ENCODE data around the gene PRR16. TPM values are rescaled to one million over a fixed set of nuclear protein-coding genes. Genes with fewer than 3 reads are reported as not detected.

The PRR16 gene
- total and polyA plus RNA-seq, 7 donors = 1.6 to 5.9 (median 5.7) TPM

- WGBS, 2 donors = 54 to 76% methylated on average over 1 of the region's 1 CpG
These were observed 122.5 kb downstream of the PRR16 start for GRCh38 chr5:120586646-120587045.

GRCh38 chr5:120591911-120592310, 127.8 kb downstream of the PRR16 start:
- TF ChIP-seq POLR2AphosphoS5 (IDR thresholded peaks at IDR 0.05) = no peak
- TF ChIP-seq EP300 (IDR thresholded peaks at IDR 0.05) = no peak
- TF ChIP-seq CTCF (IDR thresholded peaks at IDR 0.05) = no peak
- no peak for TF ChIP-seq POLR2A (IDR thresholded peaks at IDR 0.05)
- no peaks in the 10 kb centered on the region for H3K36me3 ChIP-seq
- DNase-seq = no peak
- intact Hi-C loops (cut with DNase I) = no loop called here
- 66 to 70% methylated on average over 2 of the region's 2 CpGs for WGBS, 2 donors
- no peaks in the 10 kb centered on the region for H3K9me3 ChIP-seq
- H3K27me3 ChIP-seq = no peaks in the 10 kb centered on the region
- no peaks in the 10 kb centered on the region for H3K4me1 ChIP-seq
- no peak overlapping the region for H3K27ac ChIP-seq
- H3K4me3 ChIP-seq = no peak overlapping the region

More at GRCh38 chr5:120586646-120587045, 122.5 kb downstream of the PRR16 start:
- Histone ChIP-seq H3K9me3 (no peaks in the 10 kb centered on the region), H3K4me3 (no peak overlapping the region), H3K27me3 (no peaks in the 10 kb centered on the region), H3K27ac (no peak overlapping the region), H3K4me1 (no peaks in the 10 kb centered on the region), H3K36me3 (no peaks in the 10 kb centered on the region)
- DNase-seq = no peak
- TF ChIP-seq CTCF (IDR thresholded peaks at IDR 0.05) (no peak), POLR2A (IDR thresholded peaks at IDR 0.05) (no peak), EP300 (IDR thresholded peaks at IDR 0.05) (no peak)
- intact Hi-C loops (cut with DNase I) = no loop called here

GRCh38 chr5:120599576-120599975, 135.5 kb downstream of the PRR16 start:
- peaks cover 0 to 2% (median 0%) of the 10 kb centered on the region in 4 donors for H3K9me3 ChIP-seq
- intact Hi-C loops (cut with DNase I) = no loop called here
- 14 to 47% methylated on average over 2 of the region's 2 CpGs for WGBS, 2 donors
- no peaks in the 10 kb centered on the region for H3K36me3 ChIP-seq
- DNase-seq = no peak
- TF ChIP-seq POLR2AphosphoS5 (IDR thresholded peaks at IDR 0.05) (no peak), POLR2A (IDR thresholded peaks at IDR 0.05) (no peak), EP300 (IDR thresholded peaks at IDR 0.05) (no peak), CTCF (IDR thresholded peaks at IDR 0.05) (no peak)
- H3K27ac ChIP-seq = no peak overlapping the region
- no peaks in the 10 kb centered on the region for H3K27me3 ChIP-seq
- no peak overlapping the region for H3K4me3 ChIP-seq
- H3K4me1 ChIP-seq = no peaks in the 10 kb centered on the region

GRCh38 chr5:120600639-120601038, 136.5 kb downstream of the PRR16 start:
- Histone ChIP-seq H3K9me3 (peaks cover 0 to 2% (median 0%) of the 10 kb centered on the region in 4 donors), H3K27ac (no peak overlapping the region), H3K36me3 (no peaks in the 10 kb centered on the region), H3K27me3 (no peaks in the 10 kb centered on the region), H3K4me3 (no peak overlapping the region), H3K4me1 (no peaks in the 10 kb centered on the region)
- 72 to 84% methylated on average over 4 of the region's 4 CpGs for WGBS, 2 donors
- TF ChIP-seq POLR2AphosphoS5 (IDR thresholded peaks at IDR 0.05) (no peak), EP300 (IDR thresholded peaks at IDR 0.05) (no peak), POLR2A (IDR thresholded peaks at IDR 0.05) (no peak), CTCF (IDR thresholded peaks at IDR 0.05) (no peak)
- DNase-seq = no peak
- intact Hi-C loops (cut with DNase I) = no loop called here

GRCh38 chr5:120602033-120602432, 137.9 kb downstream of the PRR16 start:
- no peaks in the 10 kb centered on the region for H3K36me3 ChIP-seq
- no peak for DNase-seq
- H3K9me3 ChIP-seq = peaks cover 0 to 2% (median 0%) of the 10 kb centered on the region in 4 donors
- H3K27ac ChIP-seq = no peak overlapping the region
- no peak overlapping the region for H3K4me3 ChIP-seq
- H3K4me1 ChIP-seq = no peaks in the 10 kb centered on the region
- 74 to 91% methylated on average over 1 of the region's 1 CpG for WGBS, 2 donors
- no peaks in the 10 kb centered on the region for H3K27me3 ChIP-seq
- intact Hi-C loops (cut with DNase I) = no loop called here
- TF ChIP-seq EP300 (IDR thresholded peaks at IDR 0.05) (no peak), CTCF (IDR thresholded peaks at IDR 0.05) (no peak), POLR2A (IDR thresholded peaks at IDR 0.05) (no peak), POLR2AphosphoS5 (IDR thresholded peaks at IDR 0.05) (no peak)

All from sigmoid colon (tissue), 7 donors.